ENCODE measurements around the gene CCDC88C. TPM values are rescaled to one million over a fixed set of nuclear protein-coding genes. Genes with fewer than 3 reads are reported as not detected.
A peak's percentile ranks its signal among the peaks of the same experiment; 100 is the strongest.

The CCDC88C gene
- total RNA-seq, 1 donor from 2014 or later, result 9.4 TPM

- Histone ChIP-seq H3K27ac (ENCODE audit: low read depth, low read length) (no peak overlapping the region), H3K4me1 (ENCODE audit: control insufficient read depth in 3 of 3, insufficient read depth in 3 of 3, low read length in 3 of 3) (peaks cover 7 to 27% (median 16%) of the 10 kb centered on the region in 3 donors), H3K36me3 (ENCODE audit: control insufficient read depth in 3 of 3, insufficient read depth in 3 of 3, low read length in 3 of 3) (no peaks in the 10 kb centered on the region), H3K9ac (ENCODE audit: low read depth in 1 of 3, low read length in 3 of 3) (no peak overlapping the region), H3K27me3 (ENCODE audit: control insufficient read depth in 3 of 3, insufficient read depth in 3 of 3, low read length in 3 of 3) (peaks cover 0 to 6% (median 0%) of the 10 kb centered on the region in 3 donors), H3K4me3 (ENCODE audit: low read length in 3 of 3) (no peak overlapping the region), H3K9me3 (ENCODE audit: control insufficient read depth in 3 of 3, low read length in 3 of 3) (peaks cover 0 to 2% (median 0%) of the 10 kb centered on the region in 3 donors)
Measured at GRCh38 chr14:91392623-91393303, 24.9 kb downstream of the CCDC88C start.

- H3K4me3 ChIP-seq (ENCODE audit: low read length in 3 of 3), result no peak overlapping the region
- H3K9ac ChIP-seq (ENCODE audit: low read depth in 1 of 3, low read length in 3 of 3), result no peak overlapping the region
- no peaks in the 10 kb centered on the region for H3K36me3 ChIP-seq (ENCODE audit: control insufficient read depth in 3 of 3, insufficient read depth in 3 of 3, low read length in 3 of 3)
- H3K4me1 ChIP-seq (ENCODE audit: control insufficient read depth in 3 of 3, insufficient read depth in 3 of 3, low read length in 3 of 3), result peaks cover 9 to 20% (median 15%) of the 10 kb centered on the region in 3 donors
- peaks cover 0 to 2% (median 0%) of the 10 kb centered on the region in 3 donors for H3K27me3 ChIP-seq (ENCODE audit: control insufficient read depth in 3 of 3, insufficient read depth in 3 of 3, low read length in 3 of 3)
- no peak overlapping the region for H3K27ac ChIP-seq (ENCODE audit: low read depth, low read length)
- H3K9me3 ChIP-seq (ENCODE audit: control insufficient read depth in 3 of 3, low read length in 3 of 3), result peaks cover 0 to 2% (median 0%) of the 10 kb centered on the region in 3 donors
Measured at GRCh38 chr14:91390165-91390778, 27.3 kb downstream of the CCDC88C start.

GRCh38 chr14:91389150-91389549 lies 28.5 kb downstream of the CCDC88C start:
- H3K27ac ChIP-seq (ENCODE audit: low read depth, low read length), result no peak overlapping the region
- H3K9ac ChIP-seq (ENCODE audit: low read depth in 1 of 3, low read length in 3 of 3), result no peak overlapping the region
- no peak overlapping the region for H3K4me3 ChIP-seq (ENCODE audit: low read length in 3 of 3)
- H3K27me3 ChIP-seq (ENCODE audit: control insufficient read depth in 3 of 3, insufficient read depth in 3 of 3, low read length in 3 of 3), result no peaks in the 10 kb centered on the region
- peaks cover 0 to 1% (median 0%) of the 10 kb centered on the region in 3 donors for H3K9me3 ChIP-seq (ENCODE audit: control insufficient read depth in 3 of 3, low read length in 3 of 3)
- H3K36me3 ChIP-seq (ENCODE audit: control insufficient read depth in 3 of 3, insufficient read depth in 3 of 3, low read length in 3 of 3), result no peaks in the 10 kb centered on the region
- peaks cover 9 to 20% (median 15%) of the 10 kb centered on the region in 3 donors for H3K4me1 ChIP-seq (ENCODE audit: control insufficient read depth in 3 of 3, insufficient read depth in 3 of 3, low read length in 3 of 3)

- no peaks in the 10 kb centered on the region for H3K36me3 ChIP-seq (ENCODE audit: control insufficient read depth in 3 of 3, insufficient read depth in 3 of 3, low read length in 3 of 3)
- no peaks in the 10 kb centered on the region for H3K27me3 ChIP-seq (ENCODE audit: control insufficient read depth in 3 of 3, insufficient read depth in 3 of 3, low read length in 3 of 3)
- H3K4me3 ChIP-seq (ENCODE audit: low read length in 3 of 3), result no peak overlapping the region
- H3K9ac ChIP-seq (ENCODE audit: low read depth in 1 of 3, low read length in 3 of 3), result no peak overlapping the region
- no peaks in the 10 kb centered on the region for H3K9me3 ChIP-seq (ENCODE audit: control insufficient read depth in 3 of 3, low read length in 3 of 3)
- peaks cover 9 to 20% (median 15%) of the 10 kb centered on the region in 3 donors for H3K4me1 ChIP-seq (ENCODE audit: control insufficient read depth in 3 of 3, insufficient read depth in 3 of 3, low read length in 3 of 3)
- H3K27ac ChIP-seq (ENCODE audit: low read depth, low read length), result peak overlapping the region; percentile 25
Measured at GRCh38 chr14:91388551-91388975, 29.1 kb downstream of the CCDC88C start.

GRCh38 chr14:91387951-91388381 lies 29.7 kb downstream of the CCDC88C start:
- no peaks in the 10 kb centered on the region for H3K36me3 ChIP-seq (ENCODE audit: control insufficient read depth in 3 of 3, insufficient read depth in 3 of 3, low read length in 3 of 3)
- no peaks in the 10 kb centered on the region for H3K27me3 ChIP-seq (ENCODE audit: control insufficient read depth in 3 of 3, insufficient read depth in 3 of 3, low read length in 3 of 3)
- peaks cover 9 to 20% (median 15%) of the 10 kb centered on the region in 3 donors for H3K4me1 ChIP-seq (ENCODE audit: control insufficient read depth in 3 of 3, insufficient read depth in 3 of 3, low read length in 3 of 3)
- H3K9me3 ChIP-seq (ENCODE audit: control insufficient read depth in 3 of 3, low read length in 3 of 3), result no peaks in the 10 kb centered on the region
- no peak overlapping the region for H3K4me3 ChIP-seq (ENCODE audit: low read length in 3 of 3)
- H3K27ac ChIP-seq (ENCODE audit: low read depth, low read length), result no peak overlapping the region
- H3K9ac ChIP-seq (ENCODE audit: low read depth in 1 of 3, low read length in 3 of 3), result no peak overlapping the region

GRCh38 chr14:91387169-91387835 lies 30.3 kb downstream of the CCDC88C start:
- H3K27me3 ChIP-seq (ENCODE audit: control insufficient read depth in 3 of 3, insufficient read depth in 3 of 3, low read length in 3 of 3), result no peaks in the 10 kb centered on the region
- H3K9me3 ChIP-seq (ENCODE audit: control insufficient read depth in 3 of 3, low read length in 3 of 3), result no peaks in the 10 kb centered on the region
- peaks cover 9 to 20% (median 15%) of the 10 kb centered on the region in 3 donors for H3K4me1 ChIP-seq (ENCODE audit: control insufficient read depth in 3 of 3, insufficient read depth in 3 of 3, low read length in 3 of 3)
- no peak overlapping the region for H3K27ac ChIP-seq (ENCODE audit: low read depth, low read length)
- H3K4me3 ChIP-seq (ENCODE audit: low read length in 3 of 3), result no peak overlapping the region
- H3K36me3 ChIP-seq (ENCODE audit: control insufficient read depth in 3 of 3, insufficient read depth in 3 of 3, low read length in 3 of 3), result no peaks in the 10 kb centered on the region
- H3K9ac ChIP-seq (ENCODE audit: low read depth in 1 of 3, low read length in 3 of 3), result peak overlapping the region in 1 of 3 donors; percentile 13

GRCh38 chr14:91385697-91386096 lies 31.9 kb downstream of the CCDC88C start:
- Histone ChIP-seq H3K27me3 (ENCODE audit: control insufficient read depth in 3 of 3, insufficient read depth in 3 of 3, low read length in 3 of 3) (no peaks in the 10 kb centered on the region), H3K9ac (ENCODE audit: low read depth in 1 of 3, low read length in 3 of 3) (no peak overlapping the region), H3K27ac (ENCODE audit: low read depth, low read length) (no peak overlapping the region), H3K4me3 (ENCODE audit: low read length in 3 of 3) (no peak overlapping the region), H3K9me3 (ENCODE audit: control insufficient read depth in 3 of 3, low read length in 3 of 3) (no peaks in the 10 kb centered on the region), H3K4me1 (ENCODE audit: control insufficient read depth in 3 of 3, insufficient read depth in 3 of 3, low read length in 3 of 3) (peaks cover 9 to 20% (median 17%) of the 10 kb centered on the region in 3 donors), H3K36me3 (ENCODE audit: control insufficient read depth in 3 of 3, insufficient read depth in 3 of 3, low read length in 3 of 3) (no peaks in the 10 kb centered on the region)

- H3K4me1 ChIP-seq (ENCODE audit: control insufficient read depth in 3 of 3, insufficient read depth in 3 of 3, low read length in 3 of 3), result peaks cover 11 to 20% (median 19%) of the 10 kb centered on the region in 3 donors
- no peaks in the 10 kb centered on the region for H3K27me3 ChIP-seq (ENCODE audit: control insufficient read depth in 3 of 3, insufficient read depth in 3 of 3, low read length in 3 of 3)
- no peak overlapping the region for H3K9ac ChIP-seq (ENCODE audit: low read depth in 1 of 3, low read length in 3 of 3)
- no peaks in the 10 kb centered on the region for H3K9me3 ChIP-seq (ENCODE audit: control insufficient read depth in 3 of 3, low read length in 3 of 3)
- H3K27ac ChIP-seq (ENCODE audit: low read depth, low read length), result no peak overlapping the region
- H3K4me3 ChIP-seq (ENCODE audit: low read length in 3 of 3), result no peak overlapping the region
- H3K36me3 ChIP-seq (ENCODE audit: control insufficient read depth in 3 of 3, insufficient read depth in 3 of 3, low read length in 3 of 3), result no peaks in the 10 kb centered on the region
Measured at GRCh38 chr14:91385224-91385623, 32.4 kb downstream of the CCDC88C start.

GRCh38 chr14:91383439-91383838 lies 34.2 kb downstream of the CCDC88C start:
- Histone ChIP-seq H3K4me3 (ENCODE audit: low read length in 3 of 3) (no peak overlapping the region), H3K9ac (ENCODE audit: low read depth in 1 of 3, low read length in 3 of 3) (no peak overlapping the region), H3K36me3 (ENCODE audit: control insufficient read depth in 3 of 3, insufficient read depth in 3 of 3, low read length in 3 of 3) (no peaks in the 10 kb centered on the region), H3K9me3 (ENCODE audit: control insufficient read depth in 3 of 3, low read length in 3 of 3) (no peaks in the 10 kb centered on the region), H3K27me3 (ENCODE audit: control insufficient read depth in 3 of 3, insufficient read depth in 3 of 3, low read length in 3 of 3) (no peaks in the 10 kb centered on the region), H3K27ac (ENCODE audit: low read depth, low read length) (no peak overlapping the region), H3K4me1 (ENCODE audit: control insufficient read depth in 3 of 3, insufficient read depth in 3 of 3, low read length in 3 of 3) (peaks cover 20 to 25% (median 22%) of the 10 kb centered on the region in 3 donors)
